ENCODE measurements around the gene SGMS1. TPM values are rescaled to one million over a fixed set of nuclear protein-coding genes. Genes with fewer than 3 reads are reported as not detected.

SGMS1 gene
- polyA plus RNA-seq, 1 donor (not counting 4 experiments of a cell fraction or from before 2014, with no cell fraction given), result 18.3 TPM

DNA sequence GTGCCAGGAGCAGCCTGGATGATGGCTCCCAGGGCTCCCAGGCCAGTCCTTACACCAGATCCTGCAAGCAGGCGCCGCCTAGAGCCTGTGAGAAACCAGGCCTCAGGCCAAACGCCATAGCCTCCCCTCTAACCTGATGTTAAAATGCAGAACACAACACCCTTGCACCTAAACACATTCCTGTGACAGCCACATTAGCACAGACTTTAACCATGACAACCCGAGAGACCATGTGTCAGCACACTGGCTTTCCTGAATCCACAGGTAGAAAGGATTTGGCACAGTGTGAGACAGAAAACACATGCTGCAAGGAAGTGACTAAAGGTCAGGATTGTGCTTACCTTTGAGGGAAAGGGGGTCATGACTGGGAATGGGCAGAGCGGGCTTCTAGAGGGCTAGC lies 59.9 kb downstream of the SGMS1 start:
- Histone ChIP-seq H3K4me1 (ENCODE audit: control insufficient read depth, extremely low read depth, insufficient read depth, low read length) (no peaks in the 10 kb centered on the region), H3K9me3 (ENCODE audit: control insufficient read depth, low read depth, low read length) (no peaks in the 10 kb centered on the region), H3K4me3 (ENCODE audit: control insufficient read depth in 2 of 3, extremely low read depth in 1 of 3, insufficient read depth in 2 of 3, low read depth in 1 of 3, low read length in 3 of 3) (no peak overlapping the region), H3K27me3 (ENCODE audit: control insufficient read depth, extremely low read depth, insufficient read depth, low read length) (no peaks in the 10 kb centered on the region), H4K20me1 (ENCODE audit: control insufficient read depth, extremely low read depth, insufficient read depth, low read length) (no peaks in the 10 kb centered on the region), H3K27ac (ENCODE audit: control insufficient read depth, insufficient read depth, low read length) (no peak overlapping the region), H3K9me1 (ENCODE audit: control insufficient read depth, extremely low read depth, insufficient read depth, low read length) (no peaks in the 10 kb centered on the region), H2AFZ (ENCODE audit: control insufficient read depth, low read length) (no peak overlapping the region), H3K9ac (ENCODE audit: control insufficient read depth, extremely low read depth, insufficient read depth, low read length) (no peak overlapping the region), H3K79me2 (ENCODE audit: control insufficient read depth, insufficient read depth, low read length) (no peaks in the 10 kb centered on the region), H3K4me2 (ENCODE audit: control insufficient read depth, extremely low read depth, insufficient read depth, low read depth, low read length) (no peak overlapping the region), H3K36me3 (ENCODE audit: control insufficient read depth in 2 of 2, extremely low read depth in 1 of 2, insufficient read depth in 2 of 2, low read length in 2 of 2) (no peaks in the 10 kb centered on the region)
- DNase-seq (ENCODE audit: low read depth, low spot score) (no peak), FAIRE-seq (no peak)
- TF ChIP-seq, protein P1, sequence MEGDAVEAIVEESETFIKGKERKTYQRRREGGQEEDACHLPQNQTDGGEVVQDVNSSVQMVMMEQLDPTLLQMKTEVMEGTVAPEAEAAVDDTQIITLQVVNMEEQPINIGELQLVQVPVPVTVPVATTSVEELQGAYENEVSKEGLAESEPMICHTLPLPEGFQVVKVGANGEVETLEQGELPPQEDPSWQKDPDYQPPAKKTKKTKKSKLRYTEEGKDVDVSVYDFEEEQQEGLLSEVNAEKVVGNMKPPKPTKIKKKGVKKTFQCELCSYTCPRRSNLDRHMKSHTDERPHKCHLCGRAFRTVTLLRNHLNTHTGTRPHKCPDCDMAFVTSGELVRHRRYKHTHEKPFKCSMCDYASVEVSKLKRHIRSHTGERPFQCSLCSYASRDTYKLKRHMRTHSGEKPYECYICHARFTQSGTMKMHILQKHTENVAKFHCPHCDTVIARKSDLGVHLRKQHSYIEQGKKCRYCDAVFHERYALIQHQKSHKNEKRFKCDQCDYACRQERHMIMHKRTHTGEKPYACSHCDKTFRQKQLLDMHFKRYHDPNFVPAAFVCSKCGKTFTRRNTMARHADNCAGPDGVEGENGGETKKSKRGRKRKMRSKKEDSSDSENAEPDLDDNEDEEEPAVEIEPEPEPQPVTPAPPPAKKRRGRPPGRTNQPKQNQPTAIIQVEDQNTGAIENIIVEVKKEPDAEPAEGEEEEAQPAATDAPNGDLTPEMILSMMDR (optimal IDR thresholded peaks at IDR 0.05 in 1 of 3, IDR thresholded peaks at IDR 0.05 in 1 of 3, conservative IDR thresholded peaks at IDR 0.05 in 1 of 3; ENCODE audit: extremely low read depth in 1 of 3, insufficient read depth in 2 of 3, low read length in 3 of 3), result no peak
- no peak for TF ChIP-seq EZH2 (IDR thresholded peaks at IDR 0.05; ENCODE audit: low read length)
- dilution Hi-C loops (cut with MboI; ENCODE audit: extremely low pct_ligation_motif_present, low sequenced_read_pairs), result no loop called here

DNA sequence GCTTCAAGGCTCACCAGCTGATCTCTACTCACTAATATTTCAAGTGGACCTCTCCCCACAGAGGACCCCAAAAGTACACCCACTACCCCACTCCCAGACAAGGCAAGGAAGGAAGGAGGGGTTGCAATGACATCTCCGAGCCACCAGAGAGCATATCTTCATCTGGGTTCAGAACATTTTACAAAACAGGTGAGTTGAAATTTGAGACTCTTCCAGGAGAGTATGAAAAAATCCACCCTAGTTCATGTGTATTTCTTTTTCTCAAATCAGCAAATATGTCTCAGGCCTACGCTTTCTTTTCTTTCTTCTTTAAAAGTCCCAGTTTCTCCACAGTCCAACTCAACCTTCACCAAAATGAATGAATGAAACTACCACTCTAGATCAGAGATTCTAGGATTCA lies 61.9 kb downstream of the SGMS1 start:
- H3K79me2 ChIP-seq (ENCODE audit: control insufficient read depth, insufficient read depth, low read length), result no peaks in the 10 kb centered on the region
- no peak for TF ChIP-seq EZH2 (IDR thresholded peaks at IDR 0.05; ENCODE audit: low read length)
- TF ChIP-seq, protein P1 (optimal IDR thresholded peaks at IDR 0.05 in 1 of 3, IDR thresholded peaks at IDR 0.05 in 1 of 3, conservative IDR thresholded peaks at IDR 0.05 in 1 of 3; ENCODE audit: extremely low read depth in 1 of 3, insufficient read depth in 2 of 3, low read length in 3 of 3), result peak; percentile 59 to 76 (median 70)
- H3K27ac ChIP-seq (ENCODE audit: control insufficient read depth, insufficient read depth, low read length), result no peak overlapping the region
- dilution Hi-C loops (cut with MboI; ENCODE audit: extremely low pct_ligation_motif_present, low sequenced_read_pairs), result no loop called here
- peak; percentile 81 for FAIRE-seq
- no peaks in the 10 kb centered on the region for H3K9me3 ChIP-seq (ENCODE audit: control insufficient read depth, low read depth, low read length)
- DNase-seq (ENCODE audit: low read depth, low spot score), result no peak
- H3K9ac ChIP-seq (ENCODE audit: control insufficient read depth, extremely low read depth, insufficient read depth, low read length), result no peak overlapping the region
- no peaks in the 10 kb centered on the region for H3K4me1 ChIP-seq (ENCODE audit: control insufficient read depth, extremely low read depth, insufficient read depth, low read length)
- H3K4me2 ChIP-seq (ENCODE audit: control insufficient read depth, extremely low read depth, insufficient read depth, low read depth, low read length), result no peak overlapping the region
- no peak overlapping the region for H3K4me3 ChIP-seq (ENCODE audit: control insufficient read depth in 2 of 3, extremely low read depth in 1 of 3, insufficient read depth in 2 of 3, low read depth in 1 of 3, low read length in 3 of 3)
- H4K20me1 ChIP-seq (ENCODE audit: control insufficient read depth, extremely low read depth, insufficient read depth, low read length), result no peaks in the 10 kb centered on the region
- H3K27me3 ChIP-seq (ENCODE audit: control insufficient read depth, extremely low read depth, insufficient read depth, low read length), result no peaks in the 10 kb centered on the region
- no peaks in the 10 kb centered on the region for H3K9me1 ChIP-seq (ENCODE audit: control insufficient read depth, extremely low read depth, insufficient read depth, low read length)
- H3K36me3 ChIP-seq (ENCODE audit: control insufficient read depth in 2 of 2, extremely low read depth in 1 of 2, insufficient read depth in 2 of 2, low read length in 2 of 2), result no peaks in the 10 kb centered on the region
- H2AFZ ChIP-seq (ENCODE audit: control insufficient read depth, low read length), result no peak overlapping the region
